HCT116 (cell line): ENCODE data around the gene DTWD2. TPM values are rescaled to one million over a fixed set of nuclear protein-coding genes. Genes with fewer than 3 reads are reported as not detected.

Experiments
- ATAC-seq: fragments of 200-7000 bp; cut with Tn5 transposase; 2 replicates; pipeline ENCODE4 v1.9.1; 2020; ENCODE audit warnings: mild to moderate bottlenecking, moderate library complexity
- BruUV-seq: library from RNA; stranded (reverse); fragments of 400-500 nt; replicated peaks from 2 replicates; lab custom pipeline; 2021; lab: Mats Ljungman, UMichigan
- CTCF ChIA-PET: fragments of 300-600 bp; sonication (Branson Sonifier 250); formaldehyde crosslinking; loops from one replicate; lab custom pipeline; 2021; ENCODE audit warnings: antibody characterized with exemption; lab: Charles Lee
- POLR2A ChIA-PET: fragments of 300-600, 350-600 bp; sonication (Branson Sonifier 250); formaldehyde crosslinking; loops from one replicate; lab custom pipeline; 2021; ENCODE audit warnings: antibody characterized with exemption; lab: Charles Lee
- RAD21 ChIA-PET, 2 experiments: fragments of 300-600 bp; sonication (Branson Sonifier 250); formaldehyde crosslinking; loops; one replicate each; lab custom pipeline; 2023; ENCODE audit warnings: low total read pairs in 2 of 2; ENCODE audit not compliant: uncharacterized antibody in 2 of 2, unreplicated experiment in 2 of 2, low non-redundant PET in 1 of 2; lab: Charles Lee
- DNase-seq: peaks from one replicate; pipeline ENCODE4 v3.0.0-alpha.2; 2010; ENCODE audit warnings: low read depth, low spot score
- H2AFZ ChIP-seq: fragments of 200-600 bp; shearing (Covaris generic), sonication (generic); 2 replicates; pipeline ENCODE4 v1.6.1; 2017; ENCODE audit warnings: low read depth, mixed run types, mixed read lengths, antibody characterized with exemption, low read length; ENCODE audit not compliant: poor library complexity, severe bottlenecking
- H3K27ac ChIP-seq: 2 replicates; pipeline ENCODE4 v1.5.1; 2012; ENCODE audit warnings: low read depth, low read length
- H3K27me3 ChIP-seq: fragments of 200-600 bp; sonication (generic); 2 replicates; pipeline ENCODE4 v1.6.1; 2016; ENCODE audit warnings: mixed run types, low read length, mixed read lengths; ENCODE audit not compliant: insufficient read depth
- H3K36me3 ChIP-seq, 2 experiments: fragments of 200-500 bp in 1 of 2; fragments of 200-600 bp in 1 of 2; sonication (Bioruptor generic) in 1 of 2; sonication (generic) in 1 of 2; 2 replicates each; pipeline versions ENCODE4 v1.5.1 to v1.6.1; 2014 to 2016; ENCODE audit warnings: low read length in 2 of 2, inconsistent platforms in 1 of 2, mixed read lengths in 1 of 2, mixed run types in 1 of 2; ENCODE audit not compliant: insufficient read depth in 2 of 2, control insufficient read depth in 1 of 2
- H3K4me1 ChIP-seq, 2 experiments: fragments of 200-600 bp in 1 of 2; sonication (generic) in 1 of 2; 2 replicates each; pipeline versions ENCODE4 v1.5.1 to v1.6.1; 2012 to 2017; ENCODE audit warnings: low read length in 2 of 2, inconsistent platforms in 1 of 2, mild to moderate bottlenecking in 1 of 2, mixed read lengths in 1 of 2, mixed run types in 1 of 2, moderate library complexity in 1 of 2; ENCODE audit not compliant: insufficient read depth in 2 of 2, control insufficient read depth in 1 of 2
- H3K4me2 ChIP-seq: fragments of 200-600 bp; sonication (generic); 2 replicates; pipeline ENCODE4 v1.6.1; 2017; ENCODE audit warnings: mixed run types, low read length, mixed read lengths
- H3K4me3 ChIP-seq, 2 experiments: fragments of 200-600 bp in 1 of 2; sonication (generic) in 1 of 2; replicated peaks in 1 of 2; 2 replicates each; pipeline ENCODE4 v1.5.1; 2011 to 2016; ENCODE audit warnings: low read length in 2 of 2, control low read depth in 1 of 2, low read depth in 1 of 2, mild to moderate bottlenecking in 1 of 2, mixed read lengths in 1 of 2, mixed run types in 1 of 2
- H3K79me2 ChIP-seq: fragments of 200-600 bp; sonication (generic); 2 replicates; pipeline ENCODE4 v1.6.1; 2017; ENCODE audit warnings: mild to moderate bottlenecking, mixed run types, low read length, moderate library complexity, mixed read lengths; ENCODE audit not compliant: insufficient read depth
- H3K9ac ChIP-seq: fragments of 200-600 bp; sonication (generic); 2 replicates; pipeline ENCODE4 v1.6.1; 2016; ENCODE audit warnings: low read length, mixed read lengths
- H3K9me2 ChIP-seq: fragments of 200-600 bp; sonication (generic), shearing (Covaris generic); 2 replicates; pipeline ENCODE4 v1.6.1; 2017; ENCODE audit warnings: mixed run types, mild to moderate bottlenecking, moderate library complexity; ENCODE audit not compliant: insufficient read depth
- H3K9me3 ChIP-seq, 2 experiments: fragments of 200-500 bp in 1 of 2; fragments of 200-600 bp in 1 of 2; sonication (Bioruptor generic) in 1 of 2; sonication (generic) in 1 of 2; 2 replicates each; pipeline ENCODE4 v1.6.1; 2014 to 2017; ENCODE audit warnings: low read length in 2 of 2, mixed read lengths in 2 of 2, inconsistent platforms in 1 of 2, low read depth in 1 of 2, mild to moderate bottlenecking in 1 of 2, mixed run types in 1 of 2, moderate library complexity in 1 of 2; ENCODE audit not compliant: control insufficient read depth in 1 of 2, insufficient read depth in 1 of 2
- H4K20me1 ChIP-seq: fragments of 200-600 bp; sonication (generic), shearing (Covaris generic); 2 replicates; pipeline ENCODE4 v1.6.1; 2017; ENCODE audit warnings: mixed run types, mild to moderate bottlenecking, moderate library complexity; ENCODE audit not compliant: insufficient read depth
- FOSL1 ChIP-seq: IDR thresholded peaks from 2 replicates; pipeline ENCODE4 v1.6.1; 2012; ENCODE audit warnings: low read depth
- SIN3A ChIP-seq: IDR thresholded peaks from 2 replicates; pipeline ENCODE4 v1.6.1; 2012; ENCODE audit warnings: low read depth
- intact Hi-C: fragments of 100-400 bp; cut with micrococcal nuclease; formaldehyde crosslinking; loops from 2 replicates; pipeline ENCODE4 v1.10.0; 2022
- total RNA-seq: library from RNA; stranded (reverse); gene quantifications from one replicate; pipeline ENCODE4 v1.2.1, GENCODE V29; 2021; ENCODE audit not compliant: unreplicated experiment
- TF ChIP-seq, protein P1 (sequence below): IDR thresholded peaks from 2 replicates; pipeline ENCODE4 v1.6.1; 2012

DTWD2 gene
- total RNA-seq, 1 experiment from 2014 or later = 5.2 TPM

DNA sequence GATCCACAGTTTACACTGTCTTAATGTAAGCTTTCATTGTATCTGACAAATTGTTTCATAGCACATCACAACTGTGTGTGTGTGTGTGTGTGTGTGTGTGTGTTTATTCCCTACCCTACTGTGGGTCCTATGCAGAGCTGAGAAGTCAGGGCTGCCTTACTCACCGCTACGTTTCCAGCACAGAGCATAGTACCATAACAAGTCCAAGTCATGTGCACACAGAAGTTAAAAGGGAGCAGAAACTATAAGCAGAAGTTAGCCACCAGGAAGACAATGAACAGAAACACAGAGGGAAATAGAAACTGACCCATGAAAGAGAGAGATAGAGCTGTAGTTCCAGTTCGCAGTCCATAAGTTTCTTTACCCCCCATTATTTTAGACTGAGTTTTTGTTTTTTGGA is 44.3 kb upstream of the DTWD2 start:
- H3K9me3 ChIP-seq = no peaks in the 10 kb centered on the region
- intact Hi-C loops = no loop called here
- no peak overlapping the region for H3K27ac ChIP-seq
- H3K9me2 ChIP-seq = no peaks in the 10 kb centered on the region
- CTCF ChIA-PET = no interaction called here
- ATAC-seq (no peak), DNase-seq (no peak)
- H2AFZ ChIP-seq = no peak overlapping the region
- RAD21 ChIA-PET = no interaction called here
- H3K79me2 ChIP-seq = no peaks in the 10 kb centered on the region
- H4K20me1 ChIP-seq = no peaks in the 10 kb centered on the region
- no peak overlapping the region for H3K9ac ChIP-seq
- no peaks in the 10 kb centered on the region for H3K36me3 ChIP-seq
- no peak overlapping the region for H3K4me2 ChIP-seq
- H3K4me3 ChIP-seq = no peak overlapping the region
- TF ChIP-seq SIN3A = no peak
- no TSS peak for BruUV-seq
- H3K27me3 ChIP-seq = no peaks in the 10 kb centered on the region
- peaks cover 2 to 19% of the 10 kb centered on the region in 2 experiments; a peak in 2 of 4 replicates for H3K4me1 ChIP-seq
- POLR2A ChIA-PET = no interaction called here

DNA sequence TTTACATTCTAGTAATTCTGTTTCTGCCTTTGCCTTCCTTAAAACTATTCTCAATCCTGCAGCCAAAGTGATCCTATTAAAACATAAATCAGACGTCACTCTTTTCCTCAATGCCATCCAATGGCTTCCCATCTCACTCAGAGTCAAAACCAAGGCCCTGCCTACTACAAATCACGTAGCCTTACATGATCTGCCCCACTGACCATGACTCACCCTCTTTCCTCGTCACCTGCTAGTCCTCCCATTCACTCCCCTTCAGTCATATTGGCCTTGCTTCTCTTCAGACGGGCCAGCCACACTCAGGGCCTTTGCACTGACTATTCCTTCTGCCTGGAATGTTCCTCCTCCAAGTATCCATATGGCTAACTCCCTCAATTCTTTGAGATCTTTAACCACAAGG is 43.6 kb upstream of the DTWD2 start:
- H3K9ac ChIP-seq = no peak overlapping the region
- no peaks in the 10 kb centered on the region for H3K9me3 ChIP-seq
- H3K27me3 ChIP-seq = no peaks in the 10 kb centered on the region
- H3K9me2 ChIP-seq = no peaks in the 10 kb centered on the region
- intact Hi-C loops = no loop called here
- peaks cover 2 to 19% of the 10 kb centered on the region in 2 experiments; a peak in 2 of 4 replicates for H3K4me1 ChIP-seq
- DNase-seq (peak; percentile 34), ATAC-seq (peak; percentile 74)
- CTCF ChIA-PET = no interaction called here
- no peak overlapping the region for H3K27ac ChIP-seq
- H2AFZ ChIP-seq = no peak overlapping the region
- no peaks in the 10 kb centered on the region for H3K79me2 ChIP-seq
- BruUV-seq = no TSS peak
- H3K36me3 ChIP-seq = no peaks in the 10 kb centered on the region
- peak; percentile 12; the same call in 1 of the 2 replicates for TF ChIP-seq FOSL1
- TF ChIP-seq, protein P1, sequence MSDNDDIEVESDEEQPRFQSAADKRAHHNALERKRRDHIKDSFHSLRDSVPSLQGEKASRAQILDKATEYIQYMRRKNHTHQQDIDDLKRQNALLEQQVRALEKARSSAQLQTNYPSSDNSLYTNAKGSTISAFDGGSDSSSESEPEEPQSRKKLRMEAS = no peak
- TF ChIP-seq, all 23 proteins: peak for 1
- RAD21 ChIA-PET = no interaction called here
- Histone ChIP-seq H3K4me3 (no peak overlapping the region), H3K4me2 (peak overlapping the region; percentile 19; the same call in 1 of the 2 replicates), H4K20me1 (no peaks in the 10 kb centered on the region)
- POLR2A ChIA-PET = no interaction called here
